Measurements from ENCODE around the gene APOBR. TPM values are rescaled to one million over a fixed set of nuclear protein-coding genes. Genes with fewer than 3 reads are reported as not detected.
"Not testable (repeated sequence)": the region's sequence is repeated elsewhere in the genome, so short reads cannot be mapped to it uniquely, and the experiment has no call there.

The APOBR gene, protein sequence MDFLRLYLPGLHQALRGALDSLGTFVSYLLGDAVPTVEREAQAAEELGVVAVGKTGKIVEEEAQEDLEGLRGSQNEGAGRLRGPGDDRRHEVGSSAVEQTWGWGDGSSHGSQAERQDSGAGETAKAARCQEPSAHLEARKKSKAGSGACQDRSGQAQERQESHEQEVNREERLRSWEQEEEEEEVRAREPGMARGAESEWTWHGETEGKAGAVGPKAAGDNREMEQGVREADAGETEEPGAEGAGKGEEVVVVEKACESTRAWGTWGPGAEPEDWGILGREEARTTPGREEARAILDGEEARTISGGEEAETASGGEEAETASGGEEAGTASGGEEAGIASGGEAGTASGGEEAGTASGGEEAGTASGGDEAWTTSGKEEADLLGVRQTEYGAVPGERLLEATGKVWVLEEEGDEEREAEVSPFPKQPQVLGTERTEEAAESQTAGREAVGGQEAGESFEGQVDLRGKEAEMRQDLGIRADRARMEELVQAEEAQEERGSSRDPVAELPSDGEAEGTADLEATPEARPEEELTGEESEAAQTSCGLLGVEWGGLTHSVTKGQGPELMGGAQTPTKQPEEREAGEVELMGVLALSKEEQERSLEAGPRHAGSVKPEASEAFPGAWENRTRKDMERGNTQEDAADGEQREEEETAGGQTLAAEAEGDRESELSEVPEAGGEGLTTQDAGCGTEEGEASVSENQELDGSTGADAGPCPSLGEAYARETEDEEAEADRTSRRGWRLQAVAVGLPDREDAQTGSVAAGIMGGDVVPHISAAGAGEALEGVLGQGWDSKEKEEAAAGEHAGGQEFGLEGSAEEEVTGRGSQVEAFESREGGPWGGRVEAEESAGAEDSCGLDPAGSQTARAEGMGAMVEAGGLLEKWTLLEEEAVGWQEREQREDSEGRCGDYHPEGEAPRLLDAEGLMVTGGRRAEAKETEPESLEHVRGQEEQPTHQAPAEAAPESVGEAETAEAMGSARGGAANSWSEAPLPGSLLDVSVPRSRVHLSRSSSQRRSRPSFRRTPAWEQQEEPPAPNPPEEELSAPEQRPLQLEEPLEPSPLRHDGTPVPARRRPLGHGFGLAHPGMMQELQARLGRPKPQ
- total RNA-seq = 10 to 100 TPM in 2 of 5 experiments, 1 to 10 TPM in 3; 3.3 to 28.8 (median 8.2) TPM
- polyA plus RNA-seq = under 1 TPM; 0.22 to 0.79 TPM
- 8.3 reads per million, percentile 32 among the genes with 10 or more reads in this experiment for total RNA-seq

DNA sequence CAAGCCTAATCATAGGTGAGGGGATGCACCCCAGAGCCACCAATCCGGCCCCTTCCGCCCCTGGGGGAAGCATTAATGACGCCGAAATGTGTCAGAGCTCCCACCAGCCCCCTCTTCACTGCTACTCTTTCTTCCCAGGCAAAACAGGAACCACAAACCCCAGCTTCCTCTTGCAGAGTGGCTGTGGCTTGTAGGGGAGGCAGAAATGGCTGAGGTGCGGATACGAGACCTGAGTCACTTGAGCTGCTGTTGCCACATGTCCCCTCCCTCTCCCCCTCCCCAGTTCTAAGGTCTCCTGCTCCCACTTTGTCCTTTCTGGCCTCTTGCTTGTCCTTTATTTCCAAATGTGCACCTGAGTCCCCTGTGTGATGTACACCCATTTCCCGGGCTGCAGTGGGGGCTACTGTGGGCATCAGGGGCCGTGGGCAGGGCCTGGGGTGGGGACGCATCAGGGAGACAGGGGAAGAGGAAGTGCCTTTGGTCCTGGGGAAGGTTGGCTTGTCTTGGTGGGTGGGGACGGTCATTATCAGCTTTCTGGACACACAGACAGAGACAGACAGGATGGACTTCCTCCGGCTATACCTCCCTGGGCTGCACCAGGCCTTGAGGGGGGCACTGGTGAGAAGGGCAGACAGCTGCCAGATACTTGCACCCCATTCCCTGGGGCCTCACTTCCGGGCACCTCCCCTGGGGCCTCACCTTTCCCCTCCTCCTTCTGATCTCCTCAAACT, at the start of gene APOBR:
Gene APOBR, plus strand, starts transcription at position 523 of the 731 bp plus-strand sequence. Its CDS starts 39 bp downstream, at position 562.
- peak; percentile 88 for ATAC-seq
- no peaks in the 10 kb centered on the region for H3K9me3 ChIP-seq (ENCODE audit: control insufficient read depth in 2 of 3, low read length in 3 of 3)
- DNase-seq = peak; percentile 52 to 95 (median 94)
- intact Hi-C loops (cut with micrococcal nuclease) = loop anchor here (1.0 to 10.0 kb wide), 7 partner anchors 40 to 352 kb away; partner anchors contain the start of genes TUFM (in 2 of the 2) and XPO6 (in 1 of the 2)
- H3K27ac ChIP-seq (ENCODE audit: low read depth, low read length) = peak within 1 kb of the TSS; percentile 95
- no peaks in the 10 kb centered on the region for H3K27me3 ChIP-seq (ENCODE audit: control insufficient read depth in 2 of 2, insufficient read depth in 2 of 2, low read length in 2 of 2)
- peaks cover 30 to 40% of the 10 kb centered on the region in 2 donors for H3K4me1 ChIP-seq (ENCODE audit: control insufficient read depth in 2 of 2, insufficient read depth in 2 of 2, low read length in 2 of 2)
- Mint-ChIP-seq H3K36me3 (peaks cover 0 to 24% (median 4%) of the 10 kb centered on the region in 5 donors), H3K4me3 (peak within 1 kb of the TSS; percentile 95 to 100 (median 98)), H3K27me3 (no peaks in the 10 kb centered on the region), H3K4me1 (peaks cover 41 to 69% (median 61%) of the 10 kb centered on the region in 7 donors), H3K27ac (peak within 1 kb of the TSS; percentile 96 to 100 (median 99)), H3K9me3 (peaks cover 0 to 4% (median 0%) of the 10 kb centered on the region in 11 donors)
- peaks cover 0 to 17% (median 0%) of the 10 kb centered on the region in 3 experiments for H3K36me3 ChIP-seq (ENCODE audit: control insufficient read depth in 2 of 3, insufficient read depth in 3 of 3, low read length in 3 of 3)
- POLR2A ChIA-PET = interaction anchor here (0.5 to 5.2 kb wide), 18 partner anchors 11 to 354 kb away, joined by 3 to 72 read pairs (median 4); partner anchors contain the start of gene SGF29
- peak within 1 kb of the TSS; percentile 63 for H3K4me3 ChIP-seq (ENCODE audit: low read length)
- CTCF ChIA-PET = interaction anchor here (0.8 to 2.1 kb wide), 5 partner anchors 9 to 56 kb away, joined by 3 to 9 read pairs (median 4); no protein-coding TSS in a partner anchor

DNA sequence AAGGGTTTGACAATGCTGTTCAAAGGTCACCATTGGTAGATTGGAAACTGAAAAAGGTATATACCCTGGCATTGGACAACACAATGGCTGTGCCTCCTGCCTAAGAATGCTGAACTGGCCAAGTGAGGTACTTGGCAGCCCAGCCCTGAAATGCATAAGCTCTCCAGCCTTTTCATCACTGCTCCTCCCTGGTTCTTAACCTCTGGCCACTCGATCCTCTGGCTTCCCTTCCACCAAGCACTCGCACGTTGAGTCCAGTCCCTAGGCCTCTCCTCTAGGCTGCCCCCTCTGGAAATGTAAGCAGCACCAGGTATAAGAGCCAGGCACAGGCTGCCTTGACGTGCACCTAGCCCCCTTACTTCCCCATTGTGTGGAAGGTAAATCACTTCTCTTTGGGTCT, 48.1 kb upstream of the APOBR start:
- H3K9me3 Mint-ChIP-seq; H3K4me3 ChIP-seq (ENCODE audit: low read length); H3K27ac ChIP-seq (ENCODE audit: low read depth, low read length); POLR2A ChIA-PET; H3K27ac Mint-ChIP-seq; CTCF ChIA-PET; H3K36me3 Mint-ChIP-seq; intact Hi-C loops (cut with micrococcal nuclease); H3K4me1 Mint-ChIP-seq; H3K27me3 ChIP-seq (ENCODE audit: control insufficient read depth in 2 of 2, insufficient read depth in 2 of 2, low read length in 2 of 2); H3K4me1 ChIP-seq (ENCODE audit: control insufficient read depth in 2 of 2, insufficient read depth in 2 of 2, low read length in 2 of 2); H3K9me3 ChIP-seq (ENCODE audit: control insufficient read depth in 2 of 3, low read length in 3 of 3); H3K27me3 Mint-ChIP-seq; H3K36me3 ChIP-seq (ENCODE audit: control insufficient read depth in 2 of 3, insufficient read depth in 3 of 3, low read length in 3 of 3); DNase-seq; H3K4me3 Mint-ChIP-seq; ATAC-seq: not testable (repeated sequence)

DNA sequence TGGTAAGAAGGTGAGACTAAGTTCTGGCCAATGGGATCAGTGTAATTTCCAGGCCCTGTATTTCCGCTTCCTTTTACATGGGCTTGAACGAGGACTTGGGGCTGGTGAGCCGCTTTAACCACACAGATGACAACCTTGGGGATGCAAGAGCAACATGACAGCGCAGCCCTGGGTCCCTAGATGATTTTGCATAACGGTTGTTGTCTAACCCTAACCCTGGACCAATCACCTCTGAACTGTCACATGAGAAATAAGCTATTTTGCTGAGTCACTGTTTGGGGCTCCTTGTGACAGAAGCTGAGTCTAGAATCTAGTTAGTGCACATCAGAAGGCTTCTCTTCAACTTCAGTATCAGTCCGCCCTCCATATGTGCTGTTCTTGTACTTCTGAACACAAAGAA, 47.4 kb upstream of the APOBR start:
- CTCF ChIA-PET; H3K36me3 ChIP-seq (ENCODE audit: control insufficient read depth in 2 of 3, insufficient read depth in 3 of 3, low read length in 3 of 3); POLR2A ChIA-PET; H3K4me1 ChIP-seq (ENCODE audit: control insufficient read depth in 2 of 2, insufficient read depth in 2 of 2, low read length in 2 of 2); H3K9me3 Mint-ChIP-seq; DNase-seq; H3K27me3 ChIP-seq (ENCODE audit: control insufficient read depth in 2 of 2, insufficient read depth in 2 of 2, low read length in 2 of 2); H3K27me3 Mint-ChIP-seq; H3K27ac Mint-ChIP-seq; H3K27ac ChIP-seq (ENCODE audit: low read depth, low read length); H3K4me3 ChIP-seq (ENCODE audit: low read length); H3K4me1 Mint-ChIP-seq; H3K36me3 Mint-ChIP-seq; H3K4me3 Mint-ChIP-seq; intact Hi-C loops (cut with micrococcal nuclease); H3K9me3 ChIP-seq (ENCODE audit: control insufficient read depth in 2 of 3, low read length in 3 of 3): not testable (repeated sequence)
- ATAC-seq = peak; percentile 53

DNA sequence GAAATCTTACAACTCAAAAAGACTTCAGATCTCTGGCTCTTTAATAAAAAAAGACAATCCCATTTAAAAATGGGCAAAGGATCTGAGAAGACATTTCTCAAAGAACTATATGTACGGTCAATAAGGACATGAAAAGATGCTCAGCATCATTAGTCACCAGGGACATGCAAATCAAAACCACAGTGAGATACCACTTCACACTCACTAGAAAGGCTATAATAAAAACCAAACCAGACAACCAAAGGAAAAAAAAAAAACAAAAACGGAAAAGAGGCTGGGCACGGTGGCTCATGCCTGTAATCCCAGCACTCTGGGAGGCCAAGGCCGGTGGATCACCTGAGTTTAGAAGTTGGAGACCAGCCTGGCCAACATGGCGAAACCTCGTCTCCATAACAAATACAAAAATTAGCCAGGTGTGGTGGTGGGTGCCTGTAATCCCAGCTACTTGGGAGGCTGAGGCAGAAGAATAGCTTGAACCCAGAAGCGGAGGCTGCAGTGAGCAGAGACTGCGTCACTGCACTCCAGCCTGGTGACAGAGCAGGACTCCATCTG, 20.7 kb upstream of the APOBR start:
- H3K27me3 Mint-ChIP-seq = no peaks in the 10 kb centered on the region
- CTCF ChIA-PET = no interaction called here

DNA sequence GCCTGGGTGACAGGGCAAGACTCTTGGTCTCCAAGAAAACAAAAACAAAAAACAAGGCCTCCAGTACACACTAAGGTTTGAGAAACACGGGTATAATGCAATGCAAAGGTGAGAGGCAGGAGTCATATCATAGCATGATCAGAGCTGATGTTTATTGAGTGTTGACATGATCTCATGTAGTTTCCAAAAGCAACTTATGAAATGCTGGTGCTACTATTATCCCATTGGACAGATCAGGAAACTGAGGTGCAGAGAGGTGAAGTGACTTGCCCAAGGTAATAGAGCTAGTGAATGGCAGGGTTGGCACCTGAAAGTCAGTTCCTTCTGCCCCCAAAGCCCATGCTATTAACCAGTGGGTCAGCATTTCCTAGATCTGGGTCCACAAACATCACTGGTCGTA, 19.2 kb upstream of the APOBR start:
- H3K9me3 ChIP-seq (ENCODE audit: control insufficient read depth in 2 of 3, low read length in 3 of 3) = no peaks in the 10 kb centered on the region
- no peaks in the 10 kb centered on the region for H3K27me3 Mint-ChIP-seq
- peak overlapping the region; percentile 8 to 74 (median 29) for H3K27ac Mint-ChIP-seq
- peaks cover 4 to 34% (median 14%) of the 10 kb centered on the region in 5 donors for H3K36me3 Mint-ChIP-seq
- ATAC-seq (no peak), DNase-seq (peak in 1 of 9 donors; percentile 12)
- peaks cover 0 to 3% of the 10 kb centered on the region in 2 donors for H3K4me1 ChIP-seq (ENCODE audit: control insufficient read depth in 2 of 2, insufficient read depth in 2 of 2, low read length in 2 of 2)
- no peak overlapping the region for H3K4me3 ChIP-seq (ENCODE audit: low read length)
- H3K27me3 ChIP-seq (ENCODE audit: control insufficient read depth in 2 of 2, insufficient read depth in 2 of 2, low read length in 2 of 2) = no peaks in the 10 kb centered on the region
- ChIA-PET CTCF (no interaction called here), POLR2A (interaction anchor here (0.6 kb wide), 1 partner anchor 196 kb away, joined by 3 read pairs; no protein-coding TSS in a partner anchor)
- intact Hi-C loops (cut with micrococcal nuclease) = no loop called here
- H3K4me1 Mint-ChIP-seq = peaks cover 0 to 7% (median 5%) of the 10 kb centered on the region in 7 donors
- H3K36me3 ChIP-seq (ENCODE audit: control insufficient read depth in 2 of 3, insufficient read depth in 3 of 3, low read length in 3 of 3) = peaks cover 0 to 58% (median 5%) of the 10 kb centered on the region in 3 experiments
- H3K4me3 Mint-ChIP-seq = peak overlapping the region in 1 of 10 donors; percentile 37
- no peak overlapping the region for H3K27ac ChIP-seq (ENCODE audit: low read depth, low read length)
- H3K9me3 Mint-ChIP-seq = no peaks in the 10 kb centered on the region

More for the DNA sequence above, 20.7 kb upstream of the APOBR start:
- H3K4me1 ChIP-seq (ENCODE audit: control insufficient read depth in 2 of 2, insufficient read depth in 2 of 2, low read length in 2 of 2) = peaks cover 0 to 3% of the 10 kb centered on the region in 2 donors
- H3K4me3 ChIP-seq (ENCODE audit: low read length) = no peak overlapping the region
- intact Hi-C loops (cut with micrococcal nuclease) = no loop called here
- Mint-ChIP-seq H3K4me1 (peaks cover 0 to 7% (median 5%) of the 10 kb centered on the region in 7 donors), H3K36me3 (peaks cover 4 to 30% (median 14%) of the 10 kb centered on the region in 5 donors), H3K27ac (peak overlapping the region in 7 of 9 donors; percentile 29 to 81 (median 52)), H3K9me3 (no peaks in the 10 kb centered on the region), H3K4me3 (no peak overlapping the region)
- H3K9me3 ChIP-seq (ENCODE audit: control insufficient read depth in 2 of 3, low read length in 3 of 3) = no peaks in the 10 kb centered on the region
- no peak overlapping the region for H3K27ac ChIP-seq (ENCODE audit: low read depth, low read length)
- DNase-seq (peak in 1 of 9 donors; percentile 21), ATAC-seq (no peak)
- H3K36me3 ChIP-seq (ENCODE audit: control insufficient read depth in 2 of 3, insufficient read depth in 3 of 3, low read length in 3 of 3) = peaks cover 0 to 45% (median 0%) of the 10 kb centered on the region in 3 experiments
- POLR2A ChIA-PET = no interaction called here
- no peaks in the 10 kb centered on the region for H3K27me3 ChIP-seq (ENCODE audit: control insufficient read depth in 2 of 2, insufficient read depth in 2 of 2, low read length in 2 of 2)
